Fibroblast of pulmonary artery (primary cell): ENCODE data around the gene GEMIN7.

ENCODE experiments used
- DNase-seq: peaks from one replicate; pipeline ENCODE4 v3.0.0-alpha.2; 2010; ENCODE audit warnings: low read depth
- H3K4me3 ChIP-seq: replicated peaks from 2 replicates; pipeline ENCODE4 v1.5.1; 2011; ENCODE audit warnings: low read depth, mild to moderate bottlenecking, control low read depth, low read length, moderate library complexity
- CTCF ChIP-seq: IDR thresholded peaks from 2 replicates; pipeline ENCODE4 v1.5.1; 2011; ENCODE audit warnings: mild to moderate bottlenecking, control low read depth, low read length, inconsistent platforms; ENCODE audit errors: missing control alignments

GEMIN7 gene

GRCh38 chr19:45095496-45096413 is 16.7 kb downstream of the GEMIN7 start:
- no peak for TF ChIP-seq CTCF
- no peak overlapping the region for H3K4me3 ChIP-seq
- no peak for DNase-seq

- H3K4me3 ChIP-seq, result no peak overlapping the region
- no peak for DNase-seq
- TF ChIP-seq CTCF, result no peak
Observed at GRCh38 chr19:45096700-45097099, 17.6 kb downstream of the GEMIN7 start.

GRCh38 chr19:45097450-45097775 is 18.4 kb downstream of the GEMIN7 start:
- no peak for TF ChIP-seq CTCF
- no peak overlapping the region for H3K4me3 ChIP-seq
- DNase-seq, result no peak

- H3K4me3 ChIP-seq, result peak overlapping the region; percentile 25
- TF ChIP-seq CTCF, result no peak
- peak; percentile 92 for DNase-seq
Observed at GRCh38 chr19:45097776-45098520, 18.9 kb downstream of the GEMIN7 start.

- TF ChIP-seq CTCF, result no peak
- peak; percentile 72 for DNase-seq
- peak overlapping the region; percentile 25 for H3K4me3 ChIP-seq
Observed at GRCh38 chr19:45098521-45099466, 19.7 kb downstream of the GEMIN7 start.

GRCh38 chr19:45099467-45100191 is 20.6 kb downstream of the GEMIN7 start:
- no peak for DNase-seq
- no peak overlapping the region for H3K4me3 ChIP-seq
- no peak for TF ChIP-seq CTCF
